SKM-1 (cell line): ENCODE data around the gene SLC11A2.
"Not testable (repeated sequence)": the region's sequence is repeated elsewhere in the genome, so short reads cannot be mapped to it uniquely, and the experiment has no call there.

Experiments
- DNase-seq: peaks from one replicate; lab custom pipeline; 2025; ENCODE audit not compliant: unreplicated experiment; lab: John Stamatoyannopoulos, UW

SLC11A2 gene

DNA sequence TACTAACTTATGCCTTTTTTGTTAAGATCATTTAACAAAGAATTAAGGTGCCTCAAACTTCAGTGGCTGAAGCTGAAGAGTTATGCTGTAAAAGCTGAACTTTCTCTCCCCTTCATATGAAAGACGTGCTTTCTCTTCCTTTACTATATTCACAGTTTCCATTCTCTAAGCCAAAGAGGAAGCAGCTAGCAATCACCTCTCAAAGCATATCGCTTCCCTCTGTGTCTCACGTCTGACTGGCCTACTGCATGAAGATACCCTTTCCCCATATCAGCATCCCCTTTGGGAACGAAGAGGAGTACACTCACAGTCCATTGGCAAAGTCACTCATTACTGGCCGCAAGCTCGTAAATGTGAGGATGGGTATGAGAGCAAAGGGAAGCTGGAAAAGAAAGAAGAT, 34.9 kb downstream of the SLC11A2 start:
- DNase-seq = no peak

DNA sequence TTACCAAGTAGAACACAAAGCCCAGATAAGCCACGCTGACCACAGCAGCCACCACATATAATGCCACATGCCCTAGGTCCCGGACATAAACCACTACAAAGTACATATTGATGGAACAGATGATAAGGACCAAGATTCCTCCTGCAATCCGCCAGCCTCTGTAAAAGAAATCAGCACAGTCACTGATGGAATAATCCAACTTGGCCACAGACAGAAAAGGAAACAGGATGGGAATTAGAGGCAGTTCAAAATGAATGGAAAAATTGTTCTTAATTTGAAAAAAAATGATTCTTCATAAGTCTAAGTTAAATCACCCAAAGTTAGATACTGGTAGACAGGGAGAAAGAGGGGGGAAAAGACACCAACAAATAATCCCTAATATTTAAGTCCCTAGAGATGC, 35.4 kb downstream of the SLC11A2 start:
- DNase-seq = no peak

- DNase-seq = no peak
Observed at GRCh38 chr12:50990147-50990727, 35.9 kb downstream of the SLC11A2 start.

DNA sequence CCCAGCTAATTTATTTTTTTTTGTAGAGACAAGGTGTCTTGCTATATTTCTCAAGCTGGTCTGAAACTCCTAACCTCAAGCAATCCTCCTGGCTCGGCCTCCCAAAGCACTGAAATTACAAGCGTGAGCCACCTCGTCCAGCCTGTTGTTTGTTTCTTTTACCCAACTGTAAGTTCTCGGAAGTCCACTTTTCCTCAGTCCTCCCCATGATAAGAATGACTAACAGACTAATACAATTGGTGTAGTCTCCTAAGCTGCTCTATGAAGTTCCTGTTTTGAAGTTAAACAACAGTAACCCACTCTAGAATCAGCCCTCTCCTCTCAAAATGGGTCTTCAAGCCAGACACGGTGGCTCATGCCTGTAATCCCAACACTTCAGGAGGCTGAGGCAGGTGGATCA, 37.3 kb downstream of the SLC11A2 start:
- no peak for DNase-seq

- DNase-seq = no peak
Observed at GRCh38 chr12:50988051-50988450, 38.1 kb downstream of the SLC11A2 start.

GRCh38 chr12:50986966-50987737, 39.0 kb downstream of the SLC11A2 start:
- peak; percentile 4 for DNase-seq

GRCh38 chr12:50985322-50985721, 40.9 kb downstream of the SLC11A2 start:
- no peak for DNase-seq

DNA sequence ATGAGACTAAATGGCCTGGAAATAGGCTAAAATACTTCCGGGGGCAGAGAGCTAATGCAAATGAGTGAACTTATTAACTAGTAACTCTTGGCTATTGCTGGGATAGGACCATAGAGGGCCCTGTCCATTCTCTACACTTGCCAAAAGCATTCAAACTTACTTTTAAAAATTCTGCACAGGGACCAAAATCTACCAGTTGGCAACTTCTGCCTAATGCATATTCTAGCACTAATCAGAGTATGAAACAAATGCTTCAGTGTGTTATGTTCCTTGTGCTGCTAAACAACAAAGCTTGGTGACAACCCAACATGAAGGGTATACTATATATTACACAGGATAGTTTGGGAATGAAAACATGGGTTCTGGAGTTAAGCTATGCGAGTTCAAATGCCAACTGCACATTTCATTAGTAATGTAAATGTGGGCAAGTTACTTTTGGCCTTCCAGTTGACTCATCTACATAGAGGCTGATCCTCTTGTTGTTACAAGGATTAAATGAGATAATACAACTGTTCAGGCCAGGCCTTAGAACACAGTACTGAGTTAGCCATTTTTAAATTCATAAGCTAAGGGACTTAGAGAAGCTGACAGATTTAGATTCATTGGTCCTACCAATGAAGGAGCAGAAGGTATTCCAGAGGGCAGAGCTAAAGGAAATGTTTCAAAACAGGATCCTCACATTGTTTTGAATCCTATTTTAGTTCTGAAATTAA, 41.4 kb downstream of the SLC11A2 start:
- no peak for DNase-seq

DNA sequence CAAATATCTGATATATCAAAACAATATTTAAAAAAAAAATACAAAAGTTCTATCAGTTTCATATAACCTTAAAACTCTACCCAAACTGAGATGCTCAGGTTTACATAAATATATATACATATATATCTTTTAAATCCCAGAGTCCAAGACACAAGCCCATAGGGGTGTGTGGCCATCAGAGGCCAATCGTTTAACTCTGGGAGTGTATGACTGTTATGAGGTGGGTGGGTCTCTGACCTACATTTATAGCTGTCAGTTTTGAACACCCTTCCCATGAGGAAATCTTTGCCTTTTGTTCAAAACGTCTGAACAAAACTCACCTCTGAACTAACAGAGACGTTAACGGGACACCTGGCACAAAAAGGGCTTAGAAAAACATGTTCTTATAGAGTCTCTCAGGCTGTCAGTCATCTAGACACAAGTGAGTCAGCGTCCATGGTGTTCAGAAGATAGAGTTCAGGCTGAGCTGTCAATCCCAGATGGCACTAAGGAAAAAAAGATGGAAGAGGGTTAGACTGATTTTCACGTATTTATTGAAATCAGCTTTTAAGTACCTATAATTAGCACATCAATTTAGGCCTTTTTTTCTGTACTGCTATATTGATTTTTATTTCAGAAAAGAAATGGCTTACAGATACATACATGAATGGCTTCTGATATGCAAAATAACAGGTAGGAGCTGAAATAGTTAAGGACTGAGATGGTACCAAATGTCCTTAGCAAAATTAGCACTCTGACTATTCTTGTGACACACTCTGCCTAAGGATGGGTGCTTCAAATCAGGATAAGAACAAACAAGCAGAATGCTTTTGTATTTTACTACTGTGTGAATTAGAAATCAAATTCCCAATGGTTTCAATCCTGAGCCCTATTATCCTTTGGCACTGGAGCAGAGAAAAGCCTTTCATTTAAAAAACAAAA, 44.6 kb downstream of the SLC11A2 start:
- no peak for DNase-seq

- DNase-seq = no peak
Observed at GRCh38 chr12:50980545-50980944, 45.6 kb downstream of the SLC11A2 start.

- DNase-seq = no peak
Observed at GRCh38 chr12:50979369-50980052, 46.7 kb downstream of the SLC11A2 start.

GRCh38 chr12:50971946-50972345, 54.2 kb downstream of the SLC11A2 start:
- no peak for DNase-seq

- no peak for DNase-seq
Observed at GRCh38 chr12:50964432-50964831, 61.8 kb downstream of the SLC11A2 start.

GRCh38 chr12:50961708-50962107, 64.5 kb downstream of the SLC11A2 start:
- DNase-seq = no peak

GRCh38 chr12:50960130-50960529, 66.1 kb downstream of the SLC11A2 start:
- no peak for DNase-seq

DNA sequence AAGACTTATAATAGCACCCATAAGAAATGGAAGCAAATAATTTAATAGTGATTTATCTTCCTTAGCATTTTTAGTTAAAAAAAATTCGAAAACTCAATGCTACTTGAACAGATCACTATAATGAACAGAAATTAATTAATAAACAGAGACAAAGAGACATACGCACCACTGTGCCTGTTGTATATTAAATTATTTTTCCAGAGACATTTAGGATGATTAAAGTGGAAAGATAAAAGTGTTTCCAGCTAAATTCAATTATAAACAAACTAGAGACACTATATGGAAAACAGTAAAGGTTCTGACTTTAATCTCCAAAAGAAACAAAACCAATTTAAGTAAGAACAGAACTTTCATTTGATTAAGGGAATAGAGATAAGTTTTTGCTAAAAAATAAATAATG, 70.5 kb downstream of the SLC11A2 start:
- DNase-seq = no peak

DNA sequence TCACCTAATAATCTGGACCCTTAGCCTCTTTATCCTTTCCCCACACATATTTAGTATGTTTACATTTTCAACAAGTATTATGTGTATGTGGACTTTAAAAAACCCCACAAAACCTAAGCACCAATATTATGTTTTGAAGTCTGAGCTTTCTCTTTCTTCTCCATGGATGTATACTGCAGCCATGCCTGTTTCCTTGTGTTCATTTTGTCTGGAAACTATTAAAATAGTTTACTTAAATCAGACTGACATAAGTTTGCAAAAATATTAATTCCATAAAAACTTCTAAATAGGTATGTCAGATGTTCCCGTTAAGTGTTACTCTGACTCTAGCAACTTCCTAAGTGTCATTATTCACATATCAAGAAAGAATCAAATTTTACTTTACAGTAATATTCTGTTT, 70.9 kb downstream of the SLC11A2 start:
- no peak for DNase-seq

GRCh38 chr12:50954789-50955188, 71.4 kb downstream of the SLC11A2 start:
- not testable (repeated sequence) for DNase-seq

DNA sequence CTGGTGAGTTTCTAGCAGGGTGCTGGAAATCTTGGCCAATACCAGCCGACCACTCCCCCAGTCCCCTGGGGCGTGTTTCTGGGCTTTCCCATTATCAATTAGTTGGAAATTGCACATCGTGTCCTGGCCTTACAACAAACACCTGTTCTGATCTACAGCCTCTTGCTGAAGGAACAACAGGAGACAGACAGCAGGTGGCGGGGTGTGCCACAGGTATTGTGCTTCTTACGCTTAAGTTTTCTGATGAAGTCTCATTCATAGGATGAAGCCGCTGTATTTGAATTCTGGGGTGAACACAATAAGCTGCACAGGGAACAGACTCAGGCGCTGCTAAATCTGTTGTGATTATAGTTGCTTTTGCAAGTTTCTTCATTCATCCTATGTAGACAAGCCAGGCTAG, 73.1 kb downstream of the SLC11A2 start:
- DNase-seq = no peak

- no peak for DNase-seq
Observed at GRCh38 chr12:50952510-50952909, 73.7 kb downstream of the SLC11A2 start, which contains the start of gene HIGD1C. Gene HIGD1C, plus strand, starts transcription at chr12:50952544. Its CDS starts 1,455 bp downstream, at chr12:50953999.
